HepG2 (cell line): ENCODE data around the gene MACROD2. TPM values are rescaled to one million over a fixed set of nuclear protein-coding genes. Genes with fewer than 3 reads are reported as not detected.
A peak's percentile ranks its signal among the peaks of the same experiment; 100 is the strongest.

Experiments used
- ATAC-seq: fragments of 200-7000 bp; cut with Tn5 transposase; 3 replicates; pipeline ENCODE4 v1.9.1; 2020; ENCODE audit warnings: mild to moderate bottlenecking, moderate library complexity
- BruUV-seq: library from RNA; stranded (reverse); fragments of 400-500 nt; replicated peaks from 2 replicates; lab custom pipeline; 2021; lab: Mats Ljungman, UMichigan
- CTCF ChIA-PET: fragments of 300-600 bp; formaldehyde crosslinking; extraction: SDS; loops from one replicate; lab custom pipeline; 2021; ENCODE audit warnings: low total read pairs, inconsistent platforms, low intra/inter-chr PET ratio; lab: Yijun Ruan, JAX
- POLR2A ChIA-PET: fragments of 350-600 bp; sonication (Branson Sonifier 250); formaldehyde crosslinking; loops from one replicate; lab custom pipeline; 2020; ENCODE audit warnings: antibody characterized with exemption, inconsistent platforms; lab: Yijun Ruan, JAX
- DNase-seq: peaks from one replicate; pipeline ENCODE4 v3.0.0-alpha.2; 2015; ENCODE audit warnings: low spot score
- FAIRE-seq: peaks from 3 replicates; lab custom pipeline; 2011; peaks lifted over from hg19 to GRCh38; lab: Jason Lieb, UNC
- H2AFZ ChIP-seq: one replicate; pipeline ENCODE4 v1.6.1; 2011; ENCODE audit warnings: low read length, inconsistent platforms
- H3K27ac ChIP-seq: fragments of 300-600 bp; 3 replicates; pipeline ENCODE4 v1.8.0; 2011; ENCODE audit warnings: mixed run types, mild to moderate bottlenecking, mixed read lengths, low read length, inconsistent platforms; ENCODE audit not compliant: insufficient read depth; ENCODE audit errors: extremely low read length
- H3K27me3 ChIP-seq, 2 experiments: fragments of 200-600 bp in 1 of 2; 2 replicates in 1 of 2; 3 replicates in 1 of 2; pipeline versions ENCODE4 v1.6.0 to v1.8.0; 2011; ENCODE audit warnings: low read length in 2 of 2, mild to moderate bottlenecking in 2 of 2, moderate library complexity in 2 of 2, inconsistent platforms in 1 of 2; ENCODE audit not compliant: insufficient read depth in 2 of 2, control insufficient read depth in 1 of 2
- H3K36me3 ChIP-seq, 2 experiments: fragments of 200-600 bp in 1 of 2; replicated peaks in 1 of 2; 2 replicates in 1 of 2; 3 replicates in 1 of 2; pipeline versions ENCODE4 v1.5.1 to v1.8.0; 2011; ENCODE audit warnings: low read length in 2 of 2, inconsistent platforms in 1 of 2; ENCODE audit not compliant: insufficient read depth in 2 of 2, control insufficient read depth in 1 of 2
- H3K4me1 ChIP-seq: 2 replicates; pipeline ENCODE4 v1.5.1; 2012; ENCODE audit warnings: low read length, inconsistent platforms; ENCODE audit not compliant: insufficient read depth
- H3K4me2 ChIP-seq: 2 replicates; pipeline ENCODE4 v1.6.0; 2011; ENCODE audit warnings: low read depth, low read length, inconsistent platforms
- H3K4me3 ChIP-seq, 3 experiments: fragments of 200-600 bp in 1 of 3; sonication (generic), shearing (Covaris generic) in 1 of 3; replicated peaks in 1 of 3; 2 replicates each; pipeline ENCODE4 v1.5.1; 2011 to 2016; ENCODE audit warnings: low read length in 3 of 3, inconsistent platforms in 2 of 3, low read depth in 2 of 3, mild to moderate bottlenecking in 2 of 3, control low read depth in 1 of 3, mixed read lengths in 1 of 3; ENCODE audit not compliant: insufficient read depth in 1 of 3
- H3K79me2 ChIP-seq: one replicate; pipeline ENCODE4 v1.6.1; 2011; ENCODE audit warnings: low read length, inconsistent platforms; ENCODE audit not compliant: insufficient read depth
- H3K9ac ChIP-seq: 2 replicates; pipeline ENCODE4 v1.6.0; 2011; ENCODE audit warnings: mild to moderate bottlenecking, low read depth, low read length, inconsistent platforms; ENCODE audit not compliant: insufficient read depth
- H3K9me3 ChIP-seq: 2 replicates; pipeline ENCODE4 v1.5.1; 2012; ENCODE audit warnings: mild to moderate bottlenecking, low read length
- H4K20me1 ChIP-seq: 2 replicates; pipeline ENCODE4 v1.6.0; 2011; ENCODE audit warnings: inconsistent platforms, mild to moderate bottlenecking, low read length, moderate library complexity; ENCODE audit not compliant: insufficient read depth
- AGO2 ChIP-seq: fragments of 200-400 bp; formaldehyde crosslinking; optimal IDR thresholded peaks from 2 replicates; pipeline ENCODE3; 2017; ENCODE audit warnings: mild to moderate bottlenecking, low read depth, low read length, moderate library complexity
- LCORL ChIP-seq, 2 experiments: fragments of 450-650 bp in 1 of 2; sonication (generic) in 1 of 2; formaldehyde crosslinking in 1 of 2; IDR thresholded peaks; 2 replicates each; pipeline versions ENCODE4 v1.5.0 to v1.6.1; 2017 to 2020; ENCODE audit warnings: antibody characterized with exemption in 1 of 2, missing genetic modification reagents in 1 of 2
- NR3C1 ChIP-seq: sonication (generic); formaldehyde crosslinking; IDR thresholded peaks from 2 replicates; pipeline ENCODE4 v1.4.0; 2020; ENCODE audit warnings: missing genetic modification reagents
- POLR2A ChIP-seq, 2 experiments: IDR thresholded peaks; 2 replicates each; pipeline ENCODE4 v1.6.1; 2011; ENCODE audit warnings: low read depth in 2 of 2, low read length in 2 of 2, mild to moderate bottlenecking in 1 of 2, moderate library complexity in 1 of 2; ENCODE audit not compliant: insufficient read depth in 1 of 2
- SRF ChIP-seq: IDR thresholded peaks from 2 replicates; pipeline ENCODE4 v1.6.1; 2011; ENCODE audit warnings: mild to moderate bottlenecking, low read depth, low read length, moderate library complexity
- ZNF367 ChIP-seq: sonication (generic); formaldehyde crosslinking; IDR thresholded peaks from 2 replicates; pipeline ENCODE4 v1.4.0; 2020; ENCODE audit warnings: missing genetic modification reagents, borderline replicate concordance
- ZSCAN20 ChIP-seq: sonication (generic); formaldehyde crosslinking; IDR thresholded peaks from 2 replicates; pipeline ENCODE4 v1.4.0; 2020; ENCODE audit warnings: missing genetic modification reagents, mild to moderate bottlenecking, borderline replicate concordance
- WGBS: methylation state at CpG from one replicate; pipeline ENCODE4 v1.1.6; 2017; ENCODE audit warnings: low lambda C conversion rate; 5-methylcytosine and 5-hydroxymethylcytosine counted together
- in situ Hi-C: cut with HindIII; loops from 2 replicates; pipeline ENCODE4 v1.10.0; 2017; ENCODE audit warnings: low pct_unique_long_range_greater_than_20kb; ENCODE audit not compliant: extremely low pct_ligation_motif_present
- intact Hi-C: fragments of 100-400 bp; cut with micrococcal nuclease; formaldehyde crosslinking; loops from one replicate; pipeline ENCODE4 v1.10.0; 2022; ENCODE audit not compliant: unreplicated experiment
- polyA plus RNA-seq, 8 experiments: library from polyadenylated mRNA; depleted of rRNA in 3 of 8; stranded (reverse) in 7 of 8; unstranded in 1 of 8; fragments of >200 nt; fragmentation: Illumina TruSeq in 4 of 8; extraction: Trizol in 4 of 8; gene quantifications; 2 replicates each; pipeline versions ENCODE4 v1.2.1 to v1.2.3, GENCODE V29; 2011 to 2016; ENCODE audit warnings: low read depth in 4 of 8, missing spikeins in 1 of 8, mixed read lengths in 1 of 8; ENCODE audit not compliant: insufficient read depth in 1 of 8
- total RNA-seq, 5 experiments: library from RNA; depleted of rRNA; stranded (reverse); fragments of >200 nt; fragmentation: Illumina TruSeq; extraction: Trizol; gene quantifications; 2 replicates each; pipeline ENCODE4 v1.2.3, GENCODE V29; 2016; ENCODE audit warnings: low read depth in 1 of 5
- TF ChIP-seq, protein P1 (sequence below): sonication (generic); formaldehyde crosslinking; IDR thresholded peaks from 2 replicates; pipeline ENCODE4 v1.4.0; 2020; ENCODE audit warnings: missing genetic modification reagents, mild to moderate bottlenecking, borderline replicate concordance
- TF ChIP-seq, protein P2 (sequence below): sonication (generic); formaldehyde crosslinking; IDR thresholded peaks from 2 replicates; pipeline ENCODE4 v1.4.0; 2020; ENCODE audit warnings: missing genetic modification reagents; ENCODE audit errors: not compliant biosample characterization
- TF ChIP-seq, protein P3 (sequence below): IDR thresholded peaks from 2 replicates; pipeline ENCODE4 v1.6.1; 2016; ENCODE audit warnings: control low read depth
- TF ChIP-seq, protein P4 (sequence below): sonication (generic); formaldehyde crosslinking; IDR thresholded peaks from 2 replicates; pipeline ENCODE4 v1.9.0; 2021; ENCODE audit warnings: missing genetic modification reagents, mild to moderate bottlenecking, borderline replicate concordance
- TF ChIP-seq, protein P5 (sequence below): sonication (generic); formaldehyde crosslinking; IDR thresholded peaks from 2 replicates; pipeline ENCODE4 v1.8.0; 2022; ENCODE audit warnings: mild to moderate bottlenecking, missing genetic modification reagents, moderate library complexity

MACROD2 gene
- total and polyA plus RNA-seq, 2 of the 13 experiments (the other 11 are each of a cell fraction or from before 2014, with no cell fraction given): 0.13 to 0.51 TPM

DNA sequence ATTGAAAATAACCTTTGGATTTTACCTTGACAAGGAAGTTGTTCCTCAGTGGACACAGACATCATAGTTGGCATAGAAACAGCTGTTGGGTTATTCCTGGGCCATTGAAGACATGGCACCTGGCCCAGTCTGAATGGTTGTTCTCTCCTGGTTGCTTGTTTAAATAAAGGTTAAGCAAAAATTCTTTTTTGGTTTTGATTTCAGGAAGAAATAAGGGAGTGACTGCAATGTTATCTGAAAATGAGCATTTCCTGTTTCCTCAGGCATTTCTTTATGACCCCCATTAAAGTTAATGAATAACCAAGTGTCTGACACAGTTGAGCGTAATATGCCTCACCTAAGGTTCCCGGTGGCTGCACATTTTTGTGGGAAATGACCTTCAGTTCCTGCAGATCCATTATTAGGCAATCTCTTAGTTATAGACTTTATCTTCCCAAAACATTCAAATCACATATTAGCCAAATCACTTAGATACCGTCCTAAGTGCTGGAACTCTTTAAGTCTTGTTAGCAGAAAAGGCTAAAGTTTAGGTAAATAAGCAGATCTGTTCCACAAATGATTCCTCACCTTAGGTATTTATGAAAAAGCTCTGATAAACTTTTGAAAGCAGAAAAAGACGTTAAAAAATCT, 990.8 kb downstream of the MACROD2 start (continued):
- TF ChIP-seq, protein P1, sequence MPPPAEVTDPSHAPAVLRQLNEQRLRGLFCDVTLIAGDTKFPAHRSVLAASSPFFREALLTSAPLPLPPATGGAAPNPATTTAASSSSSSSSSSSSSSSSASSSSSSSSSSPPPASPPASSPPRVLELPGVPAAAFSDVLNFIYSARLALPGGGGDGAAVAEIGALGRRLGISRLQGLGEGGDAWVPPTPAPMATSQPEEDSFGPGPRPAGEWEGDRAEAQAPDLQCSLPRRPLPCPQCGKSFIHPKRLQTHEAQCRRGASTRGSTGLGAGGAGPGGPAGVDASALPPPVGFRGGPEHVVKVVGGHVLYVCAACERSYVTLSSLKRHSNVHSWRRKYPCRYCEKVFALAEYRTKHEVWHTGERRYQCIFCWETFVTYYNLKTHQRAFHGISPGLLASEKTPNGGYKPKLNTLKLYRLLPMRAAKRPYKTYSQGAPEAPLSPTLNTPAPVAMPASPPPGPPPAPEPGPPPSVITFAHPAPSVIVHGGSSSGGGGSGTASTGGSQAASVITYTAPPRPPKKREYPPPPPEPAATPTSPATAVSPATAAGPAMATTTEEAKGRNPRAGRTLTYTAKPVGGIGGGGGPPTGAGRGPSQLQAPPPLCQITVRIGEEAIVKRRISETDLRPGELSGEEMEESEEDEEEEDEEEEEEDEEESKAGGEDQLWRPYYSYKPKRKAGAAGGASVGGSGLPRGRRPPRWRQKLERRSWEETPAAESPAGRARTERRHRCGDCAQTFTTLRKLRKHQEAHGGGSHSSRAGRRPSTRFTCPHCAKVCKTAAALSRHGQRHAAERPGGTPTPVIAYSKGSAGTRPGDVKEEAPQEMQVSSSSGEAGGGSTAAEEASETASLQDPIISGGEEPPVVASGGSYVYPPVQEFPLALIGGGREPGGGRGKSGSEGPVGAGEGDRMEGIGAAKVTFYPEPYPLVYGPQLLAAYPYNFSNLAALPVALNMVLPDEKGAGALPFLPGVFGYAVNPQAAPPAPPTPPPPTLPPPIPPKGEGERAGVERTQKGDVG (CRISPR knock-in tag): no peak
- TF ChIP-seq LCORL (IDR thresholded peaks at IDR 0.05): peak; percentile 57; the same call in 1 of the 2 replicates
- TF ChIP-seq LCORL (CRISPR knock-in tag; IDR thresholded peaks at IDR 0.05): peak; percentile 94
- TF ChIP-seq ZNF367: no peak

DNA sequence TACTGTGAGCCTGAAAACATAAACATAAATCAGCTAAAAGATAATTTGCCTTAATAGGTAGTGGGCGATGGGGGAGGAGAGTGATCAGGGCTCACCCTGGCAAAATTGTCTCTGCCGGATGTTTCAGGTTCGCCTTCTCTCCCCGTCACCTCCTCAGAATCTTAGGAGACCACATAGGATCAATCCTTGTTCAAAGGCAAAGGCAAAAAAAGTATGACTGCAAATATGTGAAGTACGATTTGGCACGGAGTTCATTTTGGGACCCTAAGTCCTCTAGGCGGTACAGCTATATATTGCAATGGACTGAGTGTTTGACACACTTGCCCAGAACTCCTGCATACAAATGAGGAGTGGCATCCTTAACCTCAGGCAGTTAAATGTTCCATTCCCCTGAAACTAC, 991.3 kb downstream of the MACROD2 start:
- peak overlapping the region; percentile 95 for H3K27ac ChIP-seq
- H3K4me2 ChIP-seq: peak overlapping the region; percentile 76
- DNase-seq (no peak), FAIRE-seq (no peak), ATAC-seq (no peak; the same call in 2 of the 3 replicates)
- intact Hi-C loops: loop anchor here (1.0 to 10.0 kb wide), 4 partner anchors 74 to 1748 kb away; partner anchors contain the start of gene SNRPB2
- no peaks in the 10 kb centered on the region for H3K79me2 ChIP-seq
- 86% methylated on average over 7 of the region's 7 CpGs for WGBS
- ChIA-PET CTCF (no interaction called here), POLR2A (interaction anchor here (0.6 to 4.9 kb wide), 5 partner anchors 23 to 1743 kb away, joined by 3 to 59 read pairs (median 4); no protein-coding TSS in a partner anchor)
- no peaks in the 10 kb centered on the region for H4K20me1 ChIP-seq
- no peak overlapping the region; a peak in 1 of 6 replicates for H3K4me3 ChIP-seq
- in situ Hi-C loops: loop anchor here (5.0 kb wide), 1 partner anchor 76 kb away; no protein-coding TSS in a partner anchor
- no peaks in the 10 kb centered on the region for H3K27me3 ChIP-seq
- peaks cover 20% of the 10 kb centered on the region for H3K9me3 ChIP-seq
- H3K36me3 ChIP-seq: no peaks in the 10 kb centered on the region
- H2AFZ ChIP-seq: no peak overlapping the region
- peaks cover 85% of the 10 kb centered on the region for H3K4me1 ChIP-seq
- BruUV-seq: no TSS peak
- peak overlapping the region; percentile 76 for H3K9ac ChIP-seq
- TF ChIP-seq ZSCAN20 (no peak), NR3C1 (CRISPR knock-in tag) (no peak), POLR2A (IDR thresholded peaks at IDR 0.05; ENCODE audit: insufficient read depth in 1 of 2, low read depth in 2 of 2, low read length in 2 of 2) (peak in 1 of 2 experiments; percentile 10; a peak in 1 of 4 replicates), SRF (no peak), AGO2 (no peak)
- TF ChIP-seq, protein P2, sequence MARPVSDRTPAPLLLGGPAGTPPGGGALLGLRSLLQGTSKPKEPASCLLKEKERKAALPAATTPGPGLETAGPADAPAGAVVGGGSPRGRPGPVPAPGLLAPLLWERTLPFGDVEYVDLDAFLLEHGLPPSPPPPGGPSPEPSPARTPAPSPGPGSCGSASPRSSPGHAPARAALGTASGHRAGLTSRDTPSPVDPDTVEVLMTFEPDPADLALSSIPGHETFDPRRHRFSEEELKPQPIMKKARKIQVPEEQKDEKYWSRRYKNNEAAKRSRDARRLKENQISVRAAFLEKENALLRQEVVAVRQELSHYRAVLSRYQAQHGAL (CRISPR knock-in tag): no peak
- TF ChIP-seq, protein P3, sequence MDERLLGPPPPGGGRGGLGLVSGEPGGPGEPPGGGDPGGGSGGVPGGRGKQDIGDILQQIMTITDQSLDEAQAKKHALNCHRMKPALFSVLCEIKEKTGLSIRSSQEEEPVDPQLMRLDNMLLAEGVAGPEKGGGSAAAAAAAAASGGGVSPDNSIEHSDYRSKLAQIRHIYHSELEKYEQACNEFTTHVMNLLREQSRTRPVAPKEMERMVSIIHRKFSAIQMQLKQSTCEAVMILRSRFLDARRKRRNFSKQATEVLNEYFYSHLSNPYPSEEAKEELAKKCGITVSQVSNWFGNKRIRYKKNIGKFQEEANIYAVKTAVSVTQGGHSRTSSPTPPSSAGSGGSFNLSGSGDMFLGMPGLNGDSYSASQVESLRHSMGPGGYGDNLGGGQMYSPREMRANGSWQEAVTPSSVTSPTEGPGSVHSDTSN (CRISPR knock-in tag): no peak
- TF ChIP-seq, protein P4, sequence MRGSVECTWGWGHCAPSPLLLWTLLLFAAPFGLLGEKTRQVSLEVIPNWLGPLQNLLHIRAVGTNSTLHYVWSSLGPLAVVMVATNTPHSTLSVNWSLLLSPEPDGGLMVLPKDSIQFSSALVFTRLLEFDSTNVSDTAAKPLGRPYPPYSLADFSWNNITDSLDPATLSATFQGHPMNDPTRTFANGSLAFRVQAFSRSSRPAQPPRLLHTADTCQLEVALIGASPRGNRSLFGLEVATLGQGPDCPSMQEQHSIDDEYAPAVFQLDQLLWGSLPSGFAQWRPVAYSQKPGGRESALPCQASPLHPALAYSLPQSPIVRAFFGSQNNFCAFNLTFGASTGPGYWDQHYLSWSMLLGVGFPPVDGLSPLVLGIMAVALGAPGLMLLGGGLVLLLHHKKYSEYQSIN (CRISPR knock-in tag): no peak
- TF ChIP-seq, protein P5, sequence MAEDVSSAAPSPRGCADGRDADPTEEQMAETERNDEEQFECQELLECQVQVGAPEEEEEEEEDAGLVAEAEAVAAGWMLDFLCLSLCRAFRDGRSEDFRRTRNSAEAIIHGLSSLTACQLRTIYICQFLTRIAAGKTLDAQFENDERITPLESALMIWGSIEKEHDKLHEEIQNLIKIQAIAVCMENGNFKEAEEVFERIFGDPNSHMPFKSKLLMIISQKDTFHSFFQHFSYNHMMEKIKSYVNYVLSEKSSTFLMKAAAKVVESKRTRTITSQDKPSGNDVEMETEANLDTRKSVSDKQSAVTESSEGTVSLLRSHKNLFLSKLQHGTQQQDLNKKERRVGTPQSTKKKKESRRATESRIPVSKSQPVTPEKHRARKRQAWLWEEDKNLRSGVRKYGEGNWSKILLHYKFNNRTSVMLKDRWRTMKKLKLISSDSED (CRISPR knock-in tag): no peak
